Measurements from ENCODE around the gene HPD. TPM values are rescaled to one million over a fixed set of nuclear protein-coding genes. Genes with fewer than 3 reads are reported as not detected.

HPD gene
- total and polyA plus RNA-seq, 4 donors = 0.88 to 4.0 (median 1.2) TPM; not detected in 1

- H3K27me3 ChIP-seq (ENCODE audit: control insufficient read depth in 3 of 3, insufficient read depth in 3 of 3, low read length in 2 of 3) = no peaks in the 10 kb centered on the region
- no peak overlapping the region for H3K9ac ChIP-seq (ENCODE audit: insufficient read depth in 1 of 2, low read length in 2 of 2)
- H3K4me3 ChIP-seq = no peak overlapping the region
- no peak for TF ChIP-seq CTCF (IDR thresholded peaks at IDR 0.05; ENCODE audit: control extremely low read depth, extremely low read depth)
- H3K36me3 ChIP-seq (ENCODE audit: control insufficient read depth in 4 of 4, insufficient read depth in 4 of 4, low read length in 4 of 4) = peaks cover 0 to 39% (median 17%) of the 10 kb centered on the region in 4 donors
- DNase-seq (no peak), ATAC-seq (ENCODE audit: insufficient read depth, low FRiP score) (no peak)
- H3K4me1 ChIP-seq (ENCODE audit: control insufficient read depth in 5 of 5, insufficient read depth in 5 of 5, low read length in 5 of 5) = peaks cover 5 to 34% (median 21%) of the 10 kb centered on the region in 5 donors
- H3K27ac ChIP-seq (ENCODE audit: low read depth in 1 of 2, low read length in 1 of 2) = no peak overlapping the region
- no peaks in the 10 kb centered on the region for H3K9me3 ChIP-seq (ENCODE audit: control insufficient read depth in 4 of 4, insufficient read depth in 3 of 4, low read length in 3 of 4)
- WGBS, 2 donors = 81 to 84% methylated on average over 14 of the region's 14 CpGs
Measured at GRCh38 chr12:121807642-121808347, 50.9 kb downstream of the HPD start.

GRCh38 chr12:121806546-121807423 is 51.9 kb downstream of the HPD start:
- no peak for DNase-seq

GRCh38 chr12:121806009-121806545 is 52.6 kb downstream of the HPD start:
- no peak for TF ChIP-seq CTCF (IDR thresholded peaks at IDR 0.05; ENCODE audit: control extremely low read depth, extremely low read depth)
- Histone ChIP-seq H3K27ac (ENCODE audit: low read depth in 1 of 2, low read length in 1 of 2) (peak overlapping the region in 1 of 2 donors; percentile 65), H3K4me1 (ENCODE audit: control insufficient read depth in 5 of 5, insufficient read depth in 5 of 5, low read length in 5 of 5) (peaks cover 5 to 23% (median 13%) of the 10 kb centered on the region in 5 donors), H3K36me3 (ENCODE audit: control insufficient read depth in 4 of 4, insufficient read depth in 4 of 4, low read length in 4 of 4) (peaks cover 0 to 36% (median 16%) of the 10 kb centered on the region in 4 donors), H3K9ac (ENCODE audit: insufficient read depth in 1 of 2, low read length in 2 of 2) (peak overlapping the region in 1 of 2 donors; percentile 61), H3K27me3 (ENCODE audit: control insufficient read depth in 3 of 3, insufficient read depth in 3 of 3, low read length in 2 of 3) (no peaks in the 10 kb centered on the region), H3K4me3 (peak overlapping the region; percentile 21), H3K9me3 (ENCODE audit: control insufficient read depth in 4 of 4, insufficient read depth in 3 of 4, low read length in 3 of 4) (no peaks in the 10 kb centered on the region)
- ATAC-seq (ENCODE audit: insufficient read depth, low FRiP score) (no peak), DNase-seq (peak in 1 of 3 donors; percentile 34)
- WGBS, 2 donors = 6 to 8% methylated on average over 15 to 16 of the region's 16 CpGs

More at GRCh38 chr12:121806546-121807423, 51.9 kb downstream of the HPD start:
- no peak for ATAC-seq (ENCODE audit: insufficient read depth, low FRiP score)
- peaks cover 0 to 39% (median 17%) of the 10 kb centered on the region in 4 donors for H3K36me3 ChIP-seq (ENCODE audit: control insufficient read depth in 4 of 4, insufficient read depth in 4 of 4, low read length in 4 of 4)
- no peaks in the 10 kb centered on the region for H3K9me3 ChIP-seq (ENCODE audit: control insufficient read depth in 4 of 4, insufficient read depth in 3 of 4, low read length in 3 of 4)
- H3K9ac ChIP-seq (ENCODE audit: insufficient read depth in 1 of 2, low read length in 2 of 2) = peak overlapping the region in 1 of 2 donors; percentile 38
- no peaks in the 10 kb centered on the region for H3K27me3 ChIP-seq (ENCODE audit: control insufficient read depth in 3 of 3, insufficient read depth in 3 of 3, low read length in 2 of 3)
- peak overlapping the region; percentile 14 for H3K4me3 ChIP-seq
- WGBS, 2 donors = 52 to 60% methylated on average over 21 of the region's 21 CpGs
- no peak for TF ChIP-seq CTCF (IDR thresholded peaks at IDR 0.05; ENCODE audit: control extremely low read depth, extremely low read depth)
- peaks cover 5 to 30% (median 18%) of the 10 kb centered on the region in 5 donors for H3K4me1 ChIP-seq (ENCODE audit: control insufficient read depth in 5 of 5, insufficient read depth in 5 of 5, low read length in 5 of 5)
- peak overlapping the region in 1 of 2 donors; percentile 37 for H3K27ac ChIP-seq (ENCODE audit: low read depth in 1 of 2, low read length in 1 of 2)

Measured in lung (tissue), 12 donors.